HG02884 (cell line): ENCODE results near the gene CYP3A5.

ENCODE experiments used
- ATAC-seq: cut with Tn5 transposase; IDR thresholded peaks from one replicate; pipeline ENCODE4 v1.9.1; 2021; ENCODE audit warnings: mild to moderate bottlenecking, moderate library complexity; ENCODE audit not compliant: unreplicated experiment

CYP3A5 gene

DNA sequence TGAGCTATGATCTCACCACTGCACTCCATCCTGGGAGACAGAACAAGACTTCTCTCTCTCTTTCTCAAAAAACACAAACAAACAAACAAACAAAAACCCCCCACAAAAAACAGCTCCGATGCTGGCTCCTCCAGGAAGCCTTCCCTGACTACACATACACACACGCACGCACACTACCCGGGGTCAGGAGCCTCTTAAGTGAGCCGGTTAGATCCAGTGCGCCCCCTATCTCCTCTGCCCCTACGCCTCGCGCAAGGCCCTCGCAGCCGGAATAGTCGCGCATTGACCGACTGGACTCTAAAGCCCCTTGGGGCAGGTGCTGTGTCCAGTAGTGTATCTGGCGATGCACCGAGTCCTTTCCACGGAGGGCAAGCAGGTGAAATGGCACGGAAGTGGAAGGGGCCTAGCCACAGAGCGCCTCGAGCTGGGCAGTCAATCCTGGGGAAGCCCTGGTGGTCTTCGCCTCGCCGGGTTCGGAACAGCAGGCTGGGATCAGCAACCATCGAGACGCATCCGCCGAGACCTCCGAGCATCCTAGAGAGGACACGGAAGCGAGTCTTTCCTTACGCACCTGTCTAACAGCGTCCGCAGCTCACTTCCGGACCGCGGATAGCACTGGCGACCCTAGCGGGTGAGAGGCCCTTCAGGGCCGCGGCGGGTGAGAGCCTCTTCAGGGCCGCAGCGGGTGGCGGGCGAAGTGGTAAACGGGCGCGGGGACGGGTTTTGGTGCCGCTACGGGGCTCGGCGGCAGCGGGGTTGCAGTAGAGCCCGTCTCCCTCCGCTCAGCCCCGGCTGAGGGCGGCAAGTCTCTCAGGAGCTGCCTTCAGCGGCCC lies 63.2 kb downstream of the CYP3A5 start, which contains the start of gene ZSCAN25:
Gene ZSCAN25, plus strand, starts transcription at position 588 of the 833 bp plus-strand sequence. CDS start 2,661 bp downstream, outside the sequence.
- peak; percentile 81 for ATAC-seq

DNA sequence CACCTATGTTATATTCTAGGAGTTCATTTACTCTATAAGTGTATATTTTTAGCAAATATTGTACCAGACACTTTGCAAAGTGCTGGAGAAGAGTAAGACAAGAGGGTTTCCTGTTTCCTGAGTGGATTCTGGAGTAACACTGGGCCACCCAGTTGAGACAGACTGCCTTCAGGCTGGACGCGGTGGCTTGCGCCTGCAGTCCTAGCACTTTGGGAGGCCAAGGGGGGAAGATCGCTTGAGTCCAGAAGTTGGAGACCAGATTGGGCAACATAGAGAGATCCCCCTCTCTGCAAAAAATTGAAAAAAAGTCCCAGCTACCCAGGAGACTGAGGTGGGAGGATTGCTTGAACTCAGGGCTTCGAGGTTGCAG lies 63.8 kb downstream of the CYP3A5 start:
- no peak for ATAC-seq

DNA sequence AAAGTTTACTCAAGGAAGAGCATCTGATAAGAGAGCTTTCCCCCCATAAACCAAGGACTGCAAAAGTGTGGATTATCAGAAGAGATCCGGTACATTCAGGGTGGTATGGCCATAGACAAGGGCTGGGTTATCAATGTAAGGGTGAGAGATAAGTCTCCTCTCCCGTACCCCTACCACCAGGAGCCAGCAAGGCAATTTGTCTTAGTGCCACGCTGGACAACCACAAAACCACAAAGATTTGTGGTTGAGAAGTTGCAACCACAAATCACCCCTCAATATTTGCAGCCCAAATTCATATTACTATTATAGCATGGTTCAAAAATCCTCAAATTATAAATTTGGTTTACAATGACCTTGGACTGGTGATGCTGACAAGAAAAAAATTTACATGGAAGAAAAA lies 65.3 kb downstream of the CYP3A5 start:
- no peak for ATAC-seq

DNA sequence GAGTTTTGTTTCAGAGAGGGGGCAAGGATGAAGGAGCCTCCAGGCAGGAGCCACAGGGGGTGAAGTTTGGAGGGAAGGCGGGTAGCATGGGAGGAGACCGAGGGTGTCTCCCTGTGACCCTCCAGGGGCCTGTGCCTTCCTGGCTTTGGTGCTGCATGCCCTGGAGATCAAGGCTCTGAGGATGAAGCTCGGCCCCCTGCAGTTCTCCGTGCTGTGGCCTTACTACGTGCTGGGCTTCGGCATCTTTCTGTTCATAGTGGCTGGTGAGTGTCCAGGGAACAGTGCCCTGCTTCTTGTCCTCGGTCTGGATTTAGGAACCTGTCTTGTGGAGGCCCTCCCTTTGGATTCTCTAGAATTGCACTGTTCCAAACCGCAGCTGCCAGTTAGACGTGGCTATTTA lies 72.2 kb downstream of the CYP3A5 start:
- ATAC-seq: no peak

DNA sequence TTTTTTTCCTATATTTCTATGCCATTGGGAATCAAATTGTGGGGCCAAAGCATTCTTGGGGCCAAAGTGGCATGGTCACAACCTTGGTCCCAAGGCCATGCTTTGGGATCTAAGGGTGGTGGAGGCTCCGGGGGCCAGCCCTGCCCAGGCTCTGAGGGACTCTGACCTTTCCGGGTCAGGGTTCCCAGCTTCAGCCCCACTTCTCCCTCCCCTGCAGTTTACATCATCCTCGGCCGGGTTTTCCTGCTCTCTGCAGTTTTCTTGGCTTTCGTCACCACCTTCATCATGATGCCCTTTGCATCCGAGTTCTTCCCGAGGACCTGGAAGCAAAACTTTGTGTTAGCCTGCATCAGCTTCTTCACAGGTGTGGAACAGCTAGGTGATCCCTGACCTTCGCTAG lies 73.3 kb downstream of the CYP3A5 start:
- no peak for ATAC-seq

DNA sequence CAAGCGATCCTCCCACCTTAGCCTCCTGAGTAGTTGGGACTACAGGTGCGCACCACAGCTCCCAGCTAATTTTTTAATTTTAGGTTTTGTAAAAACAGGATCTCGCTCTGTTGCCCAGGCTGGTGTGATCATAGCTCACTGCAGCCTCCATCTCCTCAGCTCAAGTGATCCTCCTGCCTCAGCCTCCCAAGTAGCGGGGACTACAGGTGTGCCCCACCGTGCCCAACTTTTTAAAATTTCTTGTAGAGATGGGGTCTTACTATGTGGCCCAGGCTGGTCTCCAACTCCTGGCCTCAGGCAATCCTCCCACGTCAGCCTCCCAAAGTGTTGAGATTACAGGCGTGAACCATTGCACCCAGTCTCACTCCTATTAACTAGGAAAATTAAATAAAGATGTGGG lies 74.3 kb downstream of the CYP3A5 start:
- ATAC-seq: no peak

DNA sequence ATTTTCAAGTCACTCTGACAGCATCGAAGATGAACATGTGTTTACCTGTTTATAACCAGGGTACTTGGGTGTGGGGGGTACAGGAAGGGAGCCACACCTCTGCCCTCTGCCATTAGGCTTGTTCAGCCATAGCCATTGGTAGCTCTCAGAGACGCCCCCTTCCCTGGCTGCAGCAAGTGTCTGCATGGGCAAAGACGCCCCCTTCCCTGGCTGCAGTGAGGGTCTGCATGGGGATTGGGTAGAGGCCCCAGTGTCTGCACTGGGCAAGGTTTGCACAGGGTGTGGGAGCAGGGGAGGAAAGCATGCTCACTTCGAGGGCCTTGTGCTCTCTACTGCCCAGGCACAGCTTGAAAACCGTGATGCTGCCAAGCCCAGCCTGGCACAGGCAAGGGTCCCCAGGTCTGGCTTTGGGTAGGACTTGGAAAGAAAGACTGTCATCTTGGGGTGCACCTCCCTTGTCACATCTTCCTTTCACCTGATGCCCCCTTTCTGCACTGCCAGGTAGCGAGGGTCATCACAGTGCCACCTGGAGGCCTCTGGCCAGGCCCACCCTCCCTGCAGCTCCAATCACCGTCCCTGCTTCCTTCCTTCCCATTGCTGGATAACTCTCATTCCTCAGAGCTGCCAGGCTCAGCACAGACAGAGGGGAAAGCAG lies 78.0 kb downstream of the CYP3A5 start:
- ATAC-seq: no peak

DNA sequence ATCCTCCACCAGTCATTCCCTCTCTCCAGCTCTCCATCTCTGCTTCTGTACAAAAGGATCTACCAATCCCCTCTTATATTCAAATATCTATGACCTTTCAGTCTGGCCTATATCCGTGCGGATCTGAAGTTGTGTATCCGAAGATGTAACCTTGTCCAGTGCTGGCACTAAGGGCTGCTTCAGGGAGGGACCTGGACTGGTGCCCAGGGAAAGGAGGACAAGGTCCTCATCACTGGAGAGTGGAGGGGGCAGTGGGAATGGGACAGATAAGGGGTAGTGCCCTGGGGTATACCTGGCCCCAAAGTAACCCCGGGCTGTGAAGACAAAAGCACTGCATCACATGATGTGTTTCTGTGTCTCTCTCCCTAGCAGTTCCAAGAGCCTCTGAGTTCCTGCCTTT lies 80.0 kb downstream of the CYP3A5 start:
- no peak for ATAC-seq
